SKM-1 (cell line): ENCODE results near the gene NBAS.
"Not testable (repeated sequence)": the region's sequence is repeated elsewhere in the genome, so short reads cannot be mapped to it uniquely, and the experiment has no call there.

Experiments used
- DNase-seq: peaks from one replicate; lab custom pipeline; 2025; ENCODE audit not compliant: unreplicated experiment; lab: John Stamatoyannopoulos, UW

The NBAS gene

DNA sequence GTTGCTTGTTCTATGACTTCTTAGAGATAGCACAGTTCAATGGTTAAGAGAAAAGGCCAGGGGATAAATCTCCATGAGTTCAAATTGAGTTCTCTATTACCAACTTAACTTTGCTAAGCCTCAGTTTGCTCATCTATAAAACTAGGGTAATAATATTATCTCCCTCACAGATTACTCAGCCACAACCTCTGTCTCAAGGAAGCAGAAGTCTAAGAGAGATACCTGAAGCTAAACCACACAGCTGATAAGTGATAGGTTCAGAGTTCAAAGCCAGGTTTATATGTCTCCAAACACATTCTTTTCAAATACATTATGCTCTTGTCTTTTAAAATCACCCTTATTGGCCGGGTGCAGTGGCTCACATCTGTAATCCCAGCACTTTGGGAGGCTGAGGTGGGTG is 287.7 kb downstream of the NBAS start:
- DNase-seq: no peak

DNA sequence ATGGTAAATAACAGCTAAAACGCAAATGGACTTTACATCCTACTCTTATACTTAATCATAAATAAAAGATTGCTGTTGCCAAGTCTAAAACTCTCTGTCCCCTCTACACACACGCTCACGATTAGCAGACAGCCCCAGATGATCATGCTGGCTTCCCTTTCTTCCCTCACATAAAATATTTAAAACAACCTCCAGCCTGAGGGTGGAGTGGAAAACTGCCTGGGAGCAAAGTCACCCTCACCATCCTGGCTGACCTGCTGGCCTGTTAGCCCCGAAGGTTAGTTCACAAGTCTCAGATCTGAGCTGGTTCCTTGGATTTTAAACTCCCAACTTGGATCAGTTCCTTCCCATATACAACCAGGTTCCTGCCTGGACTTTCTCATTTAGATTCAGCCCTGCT is 288.2 kb downstream of the NBAS start:
- DNase-seq: no peak

- no peak for DNase-seq
These were observed 289.1 kb downstream of the NBAS start for GRCh38 chr2:15271941-15272542.

DNA sequence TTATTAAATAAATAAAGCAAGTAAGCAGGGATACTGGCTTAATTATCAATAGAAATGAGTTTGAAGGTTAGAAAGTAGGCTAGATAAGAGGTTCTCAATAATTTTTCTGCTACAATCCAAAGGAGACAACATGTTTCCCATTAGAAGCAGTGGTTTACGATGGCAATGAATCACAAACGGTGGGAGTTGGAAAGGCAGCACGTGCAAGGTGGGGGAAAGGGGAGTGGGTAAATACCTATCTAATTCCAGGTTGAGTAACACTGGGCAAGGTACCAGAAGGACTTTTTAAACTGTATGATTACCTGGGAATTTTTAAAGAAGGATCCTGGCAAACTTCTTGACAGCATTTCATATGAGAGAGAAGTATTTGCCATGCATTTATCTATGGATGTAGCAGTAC is 289.9 kb downstream of the NBAS start:
- DNase-seq: no peak

DNA sequence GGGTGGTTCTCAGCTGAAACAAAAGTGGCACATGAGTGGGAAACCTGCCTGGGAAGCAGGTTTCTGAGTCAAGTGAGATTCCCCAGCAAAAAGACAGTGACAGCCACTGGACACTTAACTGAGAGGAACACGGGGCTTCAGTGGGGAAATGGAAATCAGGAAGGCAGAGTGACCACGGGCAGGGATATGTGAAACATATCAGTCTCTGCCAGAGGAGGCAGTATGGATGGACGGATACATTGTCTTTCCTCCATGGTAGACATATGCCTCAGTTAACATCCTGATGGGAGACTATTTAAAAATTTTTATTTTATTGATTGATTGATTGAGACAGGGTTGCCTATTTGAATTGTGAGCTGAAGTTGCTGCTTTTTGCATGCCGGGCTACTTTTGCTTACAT is 292.1 kb downstream of the NBAS start:
- DNase-seq: no peak

- DNase-seq: no peak
These were observed 295.2 kb downstream of the NBAS start for GRCh38 chr2:15265889-15266288.

- DNase-seq: no peak
These were observed 297.0 kb downstream of the NBAS start for GRCh38 chr2:15263976-15264685.

DNA sequence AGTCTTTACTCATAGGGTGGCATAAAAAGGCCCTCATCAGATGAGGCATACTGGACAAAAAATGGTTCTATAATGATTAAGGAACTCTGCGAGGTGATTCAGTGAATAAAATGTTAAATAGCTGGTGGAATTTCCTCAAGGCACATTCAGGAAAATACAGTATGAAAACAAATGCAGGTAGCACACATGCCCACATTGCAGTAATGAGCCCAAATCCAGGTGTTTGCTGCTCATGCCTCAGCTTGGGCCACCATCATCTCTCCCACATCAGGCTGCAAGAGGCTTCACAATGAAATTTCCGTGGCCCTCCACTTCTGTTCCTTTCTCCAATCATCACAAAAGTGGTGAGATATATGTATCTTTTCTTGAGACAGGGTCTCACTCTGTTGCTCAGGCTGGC is 298.3 kb downstream of the NBAS start:
- no peak for DNase-seq

DNA sequence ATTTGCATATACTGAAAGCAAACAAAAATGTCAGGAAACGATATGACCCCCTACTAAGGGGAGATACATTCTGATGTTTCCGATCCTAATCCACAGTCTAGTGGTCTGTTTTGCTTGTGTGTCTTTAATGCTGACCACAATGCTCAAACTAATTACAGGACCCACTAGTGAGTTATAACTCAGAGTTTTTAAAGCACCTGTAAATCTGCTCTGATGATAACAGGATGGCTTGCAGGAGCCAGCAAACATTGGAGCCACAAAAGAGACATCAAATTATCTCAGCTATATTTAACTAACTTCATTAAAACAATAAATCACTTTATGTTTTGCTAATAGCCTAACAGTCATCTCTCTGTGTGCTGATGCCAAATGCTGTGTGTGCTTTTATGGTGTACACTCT is 300.3 kb downstream of the NBAS start:
- no peak for DNase-seq

DNA sequence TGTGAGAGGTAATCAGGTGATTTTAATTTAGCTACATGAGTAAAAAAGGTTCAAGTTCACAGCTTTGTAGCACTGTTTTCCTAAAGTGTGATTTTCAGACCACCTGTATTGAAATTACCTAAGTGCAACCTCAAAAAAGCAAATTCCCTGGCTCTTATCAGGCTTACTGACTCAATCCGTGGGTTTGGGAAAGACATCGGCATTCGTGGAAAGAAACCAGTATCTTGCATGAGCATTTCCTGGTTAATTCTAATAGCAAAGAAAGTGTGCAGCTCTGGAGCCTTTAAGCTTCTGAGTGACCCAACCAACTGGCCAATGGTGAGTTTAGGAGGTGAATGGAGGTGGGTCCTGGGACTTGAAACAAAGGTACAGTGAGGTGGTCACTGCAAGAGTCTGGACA is 300.9 kb downstream of the NBAS start:
- no peak for DNase-seq

GRCh38 chr2:15259356-15259756 is 301.8 kb downstream of the NBAS start:
- no peak for DNase-seq

DNA sequence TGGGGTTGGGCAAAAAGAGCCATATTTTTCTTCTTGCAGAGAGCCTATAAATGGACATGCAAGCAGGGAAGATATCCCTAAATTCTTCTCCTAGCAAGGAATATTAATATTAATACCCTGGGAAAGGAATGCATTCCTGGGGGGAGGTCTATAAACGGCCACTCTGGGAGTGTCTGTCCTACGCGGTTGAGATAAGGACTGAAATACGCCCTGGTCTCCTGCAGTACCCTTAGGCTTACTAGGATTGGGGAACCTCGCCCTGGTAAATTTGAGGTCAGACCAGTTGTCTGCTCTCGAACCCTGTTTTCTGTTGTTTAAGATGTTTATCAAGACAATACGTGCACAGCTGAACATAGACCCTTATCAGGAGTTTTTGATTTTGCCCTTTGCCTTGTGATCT is 302.7 kb downstream of the NBAS start:
- DNase-seq: not testable (repeated sequence)

DNA sequence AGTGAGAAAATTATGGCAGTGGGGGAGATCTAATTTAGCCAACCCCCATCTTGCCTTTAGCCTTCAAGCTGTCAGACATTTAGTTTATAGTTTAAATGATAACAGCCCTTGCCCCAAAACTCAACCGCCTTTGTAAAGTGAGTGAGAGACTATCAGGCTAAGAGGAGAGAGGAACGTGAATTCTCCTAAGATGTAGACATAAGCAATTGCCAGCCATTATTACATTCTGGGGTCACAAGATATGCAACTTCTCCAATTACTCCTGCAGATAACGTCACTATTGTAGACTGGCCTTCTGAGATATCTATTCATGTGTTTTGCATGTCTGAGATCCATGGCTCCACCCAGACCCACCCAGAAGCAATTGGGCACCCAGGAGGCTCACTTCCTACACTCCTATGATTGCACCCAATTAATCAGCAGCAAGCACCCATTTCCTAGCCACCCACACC is 307.3 kb downstream of the NBAS start:
- no peak for DNase-seq

GRCh38 chr2:15253247-15253646 is 307.9 kb downstream of the NBAS start:
- no peak for DNase-seq

- no peak for DNase-seq
These were observed 309.4 kb downstream of the NBAS start for GRCh38 chr2:15251753-15252152.

- DNase-seq: not testable (repeated sequence)
These were observed 310.2 kb downstream of the NBAS start for GRCh38 chr2:15250946-15251345.

- DNase-seq: no peak
These were observed 314.3 kb downstream of the NBAS start for GRCh38 chr2:15246870-15247269.

DNA sequence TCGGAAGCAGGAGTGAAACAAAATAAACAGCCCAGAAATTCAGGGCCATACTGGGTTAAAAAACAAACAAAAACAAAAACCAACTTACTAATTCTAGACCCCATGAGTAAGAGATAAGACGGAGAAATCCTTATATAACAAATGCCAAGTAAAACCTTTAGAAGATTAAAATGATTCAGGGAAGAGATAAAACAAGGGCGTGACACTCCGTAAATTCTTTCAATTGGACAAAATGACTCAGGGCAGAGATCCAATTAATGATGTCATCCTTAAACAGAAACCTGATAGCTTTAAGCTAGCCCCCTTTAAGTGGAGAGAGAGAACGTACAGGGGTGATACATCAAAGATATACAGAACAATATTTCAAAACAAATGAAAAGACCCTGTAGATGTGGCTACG is 317.4 kb downstream of the NBAS start:
- DNase-seq: no peak

- no peak for DNase-seq
These were observed 318.1 kb downstream of the NBAS start for GRCh38 chr2:15242936-15243461.

DNA sequence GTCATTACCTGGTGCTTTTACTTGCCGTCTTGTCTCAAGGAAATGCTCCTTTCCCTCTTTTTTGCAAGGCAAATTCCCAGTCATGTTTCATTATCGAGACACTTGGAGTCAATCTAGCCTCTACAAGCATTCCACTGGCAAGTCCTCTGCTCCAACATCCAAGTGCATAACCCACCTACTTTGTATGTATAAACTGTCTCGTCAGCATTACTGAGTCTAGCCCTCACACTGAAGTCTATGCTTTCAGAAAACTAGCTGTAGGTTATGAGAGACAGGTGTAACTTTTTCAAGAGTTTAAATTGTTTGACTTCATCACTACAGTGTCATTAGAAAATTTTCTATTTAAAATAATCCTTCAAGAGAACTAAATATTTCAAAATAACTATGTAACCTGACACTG is 319.2 kb downstream of the NBAS start:
- DNase-seq: no peak

DNA sequence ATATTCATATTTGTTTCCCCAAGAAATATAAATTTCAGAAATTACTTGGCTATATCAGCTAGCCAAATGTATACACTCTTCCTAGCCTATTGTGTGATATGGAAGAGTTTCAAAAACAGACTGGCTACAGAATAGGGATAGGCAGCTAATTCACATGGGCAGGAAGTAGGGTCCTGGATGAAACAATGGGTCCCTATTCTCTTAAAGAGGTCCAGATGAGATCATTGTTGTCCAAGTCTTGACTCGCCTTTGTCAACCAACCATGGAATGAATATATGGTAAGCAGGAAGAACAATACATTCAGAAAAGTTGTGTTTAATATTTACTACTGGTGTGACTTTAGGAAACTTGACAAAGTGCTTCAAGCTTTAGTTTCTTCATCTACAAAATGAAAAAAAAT is 319.9 kb downstream of the NBAS start:
- no peak for DNase-seq

DNA sequence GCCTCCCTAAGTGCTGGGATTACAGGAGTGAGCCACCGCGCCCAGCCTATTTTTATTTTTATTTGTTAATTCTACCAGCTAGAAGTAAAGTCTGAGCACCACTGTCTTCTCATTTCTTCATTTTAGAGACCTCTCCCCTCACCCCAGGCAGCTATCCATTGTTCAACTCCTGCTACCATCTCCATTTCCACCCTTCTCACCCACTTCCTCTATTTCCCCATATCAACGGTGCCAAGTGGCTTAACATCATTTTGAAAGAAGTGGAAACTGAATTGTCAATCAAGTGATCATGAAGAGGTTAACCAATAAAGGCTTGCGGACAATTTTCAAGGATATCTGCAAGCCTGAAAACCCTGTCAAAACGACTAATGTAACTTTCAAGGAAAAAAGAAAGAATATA is 323.1 kb downstream of the NBAS start:
- DNase-seq: no peak
